Body of pancreas (tissue), 4 donors: ENCODE measurements around the gene AGBL2.

Experiments used
- CTCF ChIP-seq, 7 experiments: fragments of 450-650 bp in 4 of 7; fragments of 200-600 bp in 3 of 7; sonication (generic) in 3 of 7; IDR thresholded peaks; one replicate each; pipeline ENCODE4 v1.5.1; 2016 to 2019; ENCODE audit warnings: antibody characterized with exemption in 7 of 7
- POLR2A ChIP-seq, 3 donors: fragments of 450-650 bp; IDR thresholded peaks; one replicate each; pipeline ENCODE4 v1.6.1; 2016; ENCODE audit warnings: antibody characterized with exemption in 3 of 3, mild to moderate bottlenecking in 2 of 3

GRCh38 chr11:47669856-47670255 lies 45.3 kb downstream of the AGBL2 start:
- no peak for TF ChIP-seq CTCF (IDR thresholded peaks at IDR 0.05)
- TF ChIP-seq POLR2A (IDR thresholded peaks at IDR 0.05): no peak
